Measurements from ENCODE around the gene SLC2A4.
A peak's percentile ranks its signal among the peaks of the same experiment; 100 is the strongest.

SLC2A4 gene

GRCh38 chr17:7280519-7281073 lies 922 bp upstream of the SLC2A4 start:
- peak; percentile 84 for DNase-seq

GRCh38 chr17:7281953-7282751 lies 634 bp downstream of the SLC2A4 start:
- no peak for DNase-seq

DNA sequence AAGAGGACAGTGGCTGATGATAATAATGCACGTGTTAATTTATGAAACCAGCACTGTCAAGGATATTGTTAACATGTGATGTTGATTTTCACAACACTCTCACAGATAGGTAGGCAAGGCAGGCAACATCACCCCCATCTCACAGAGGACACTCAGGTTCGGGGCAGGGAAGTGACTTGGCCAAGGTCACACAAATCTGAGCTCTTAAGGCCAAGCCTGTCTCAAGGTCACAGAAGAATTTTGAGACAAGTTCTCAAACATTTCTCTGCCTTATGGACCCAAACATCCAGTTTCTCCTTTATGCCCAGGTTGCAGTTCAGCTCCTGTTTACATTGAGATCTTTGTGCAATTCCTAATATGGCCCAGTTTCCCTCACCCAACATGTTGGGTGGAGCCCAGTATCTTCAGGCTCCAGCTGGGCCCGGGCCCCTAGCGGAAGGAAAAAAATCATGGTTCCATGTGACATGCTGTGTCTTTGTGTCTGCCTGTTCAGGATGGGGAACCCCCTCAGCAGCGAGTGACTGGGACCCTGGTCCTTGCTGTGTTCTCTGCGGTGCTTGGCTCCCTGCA lies 1.3 kb downstream of the SLC2A4 start:
- no peak for DNase-seq

DNA sequence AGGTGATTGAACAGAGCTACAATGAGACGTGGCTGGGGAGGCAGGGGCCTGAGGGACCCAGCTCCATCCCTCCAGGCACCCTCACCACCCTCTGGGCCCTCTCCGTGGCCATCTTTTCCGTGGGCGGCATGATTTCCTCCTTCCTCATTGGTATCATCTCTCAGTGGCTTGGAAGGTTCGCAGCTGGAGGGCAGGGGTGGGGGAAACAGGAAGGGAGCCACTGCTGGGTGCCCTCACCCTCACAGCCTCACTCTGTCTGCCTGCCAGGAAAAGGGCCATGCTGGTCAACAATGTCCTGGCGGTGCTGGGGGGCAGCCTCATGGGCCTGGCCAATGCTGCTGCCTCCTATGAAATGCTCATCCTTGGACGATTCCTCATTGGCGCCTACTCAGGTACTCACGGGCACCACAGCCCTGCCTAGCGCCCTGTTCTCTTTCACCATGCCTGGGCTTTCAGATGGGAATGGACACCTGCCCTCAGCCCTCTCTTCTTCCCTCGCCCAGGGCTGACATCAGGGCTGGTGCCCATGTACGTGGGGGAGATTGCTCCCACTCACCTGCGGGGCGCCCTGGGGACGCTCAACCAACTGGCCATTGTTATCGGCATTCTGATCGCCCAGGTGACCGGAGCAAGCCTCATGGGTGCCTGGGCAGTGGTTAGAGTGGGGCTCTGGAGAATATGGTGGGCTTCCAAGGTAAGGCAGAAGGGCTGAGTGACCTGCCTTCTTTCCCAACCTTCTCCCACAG lies 2.1 kb downstream of the SLC2A4 start:
- no peak for DNase-seq

DNA sequence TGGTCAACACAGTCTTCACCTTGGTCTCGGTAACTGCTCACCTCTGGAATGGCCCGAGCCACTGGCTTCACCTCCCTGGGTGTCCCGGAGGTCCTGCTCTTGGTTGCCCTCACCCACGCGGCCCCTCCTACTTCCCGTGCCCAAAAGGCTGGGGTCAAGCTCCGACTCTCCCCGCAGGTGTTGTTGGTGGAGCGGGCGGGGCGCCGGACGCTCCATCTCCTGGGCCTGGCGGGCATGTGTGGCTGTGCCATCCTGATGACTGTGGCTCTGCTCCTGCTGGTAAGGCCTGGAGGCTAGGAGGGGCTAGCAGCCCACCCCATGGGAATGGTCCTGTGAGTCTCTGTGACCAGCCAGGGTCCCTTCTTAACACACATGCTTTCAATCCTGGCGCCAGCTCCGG lies 3.4 kb downstream of the SLC2A4 start:
- DNase-seq: no peak

GRCh38 chr17:7285679-7286078 lies 4.2 kb downstream of the SLC2A4 start:
- no peak for DNase-seq

GRCh38 chr17:7289256-7290032 lies 7.9 kb downstream of the SLC2A4 start:
- DNase-seq: no peak

DNA sequence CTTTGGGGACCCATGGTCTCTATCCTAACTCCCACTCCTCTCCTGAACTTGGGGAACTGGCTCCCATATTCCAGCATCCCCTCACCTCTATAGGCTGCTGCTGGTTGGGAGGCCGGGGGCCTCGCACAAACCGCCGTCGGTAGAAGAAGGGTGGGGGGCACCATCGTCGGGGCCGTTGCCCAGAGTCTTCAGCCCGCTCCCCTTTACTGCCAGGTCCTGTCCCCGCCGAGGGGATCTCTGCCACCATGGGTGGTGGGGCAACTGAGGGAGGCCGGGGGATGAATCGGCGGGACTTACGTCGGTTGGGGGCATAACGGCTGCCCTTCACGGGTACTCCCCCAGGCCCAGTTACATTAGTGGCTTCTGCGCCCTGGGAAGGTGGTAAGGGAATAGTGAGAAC lies 8.6 kb downstream of the SLC2A4 start:
- no peak for DNase-seq

- DNase-seq: no peak
Measured at GRCh38 chr17:7290685-7291084, 9.2 kb downstream of the SLC2A4 start.

DNA sequence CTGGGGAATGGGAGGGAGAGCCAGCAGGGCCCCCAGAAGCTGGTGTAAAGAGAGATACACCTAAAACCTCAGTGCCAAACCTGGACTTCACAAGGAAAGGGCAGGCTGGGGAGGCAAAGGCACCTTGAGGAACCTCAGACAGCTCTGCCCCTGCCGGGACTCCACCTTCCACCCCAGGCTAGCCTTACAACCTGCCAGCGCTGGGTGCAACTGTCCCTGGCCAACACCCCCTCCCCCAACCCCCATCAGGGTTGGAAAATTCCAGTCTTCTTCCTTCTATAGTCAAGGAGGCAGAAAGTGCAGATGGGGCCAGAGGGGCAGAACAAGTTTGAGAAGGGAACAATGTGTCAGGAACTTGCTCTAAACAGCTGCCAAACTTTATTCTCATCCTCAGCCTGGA lies 10.7 kb downstream of the SLC2A4 start:
- DNase-seq: no peak

DNA sequence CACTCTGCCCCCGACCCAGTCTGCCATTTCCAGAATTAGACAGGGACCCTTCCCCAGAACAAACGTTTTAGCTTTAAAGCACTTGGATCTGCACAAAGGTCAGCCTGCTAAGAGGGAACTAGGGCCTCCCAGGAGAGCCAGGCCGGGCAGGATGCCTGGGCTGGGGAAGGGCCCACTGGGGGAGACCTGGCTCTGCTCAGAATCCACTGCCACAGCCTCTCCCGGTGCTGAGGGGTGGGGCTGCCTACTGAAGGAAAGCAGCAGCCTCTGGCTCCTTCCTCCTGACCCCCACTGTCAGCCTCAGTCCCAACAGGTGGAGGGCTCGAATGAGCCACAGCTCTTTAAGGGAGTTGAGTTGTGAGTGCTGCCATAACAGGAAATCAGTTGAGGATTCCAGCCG lies 11.2 kb downstream of the SLC2A4 start:
- DNase-seq: no peak

- DNase-seq: no peak
Measured at GRCh38 chr17:7293159-7293558, 11.6 kb downstream of the SLC2A4 start.

GRCh38 chr17:7293816-7294613 lies 12.5 kb downstream of the SLC2A4 start:
- no peak for DNase-seq

GRCh38 chr17:7294614-7295153 lies 13.2 kb downstream of the SLC2A4 start, which contains the start of gene YBX2:
Gene YBX2 (minus strand): TSS chr17:7294639. CDS start chr17:7294500, 139 bp downstream.
- peak; percentile 68 for DNase-seq

- DNase-seq: no peak
Measured at GRCh38 chr17:7295230-7296180, 14.0 kb downstream of the SLC2A4 start.

DNA sequence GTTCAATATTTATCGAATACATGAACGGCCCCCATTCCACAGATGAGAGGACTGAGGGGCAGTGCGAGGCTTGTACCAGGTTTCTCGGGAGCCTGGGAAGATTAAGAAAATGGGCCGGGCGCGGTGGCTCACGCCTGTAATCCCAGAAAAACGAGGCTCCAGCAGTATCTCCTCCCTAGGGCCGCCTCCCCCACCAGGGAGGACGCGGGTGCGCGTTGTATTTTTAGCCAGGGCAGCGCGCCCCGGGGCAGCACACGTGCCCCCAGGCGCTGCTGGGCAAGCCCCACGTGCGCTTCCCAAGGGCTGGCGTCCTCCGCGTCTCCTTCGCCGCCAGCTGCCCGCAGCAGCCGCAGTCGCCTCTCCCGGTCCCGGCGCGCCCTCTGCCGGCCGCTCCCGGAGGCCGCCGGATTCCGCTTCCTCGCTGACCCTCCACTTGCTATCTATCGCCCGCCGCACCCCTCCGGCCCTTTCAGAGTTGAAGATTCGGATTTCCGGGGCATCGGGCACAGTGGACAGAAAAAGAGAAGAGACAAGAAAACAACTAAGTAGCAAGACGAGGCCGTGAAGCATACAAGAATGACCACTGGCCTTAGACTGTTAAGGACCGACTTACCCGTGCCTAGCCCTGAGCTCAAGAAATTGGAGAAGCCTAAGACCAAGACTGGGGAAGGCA lies 14.8 kb downstream of the SLC2A4 start:
- DNase-seq: peak; percentile 60

DNA sequence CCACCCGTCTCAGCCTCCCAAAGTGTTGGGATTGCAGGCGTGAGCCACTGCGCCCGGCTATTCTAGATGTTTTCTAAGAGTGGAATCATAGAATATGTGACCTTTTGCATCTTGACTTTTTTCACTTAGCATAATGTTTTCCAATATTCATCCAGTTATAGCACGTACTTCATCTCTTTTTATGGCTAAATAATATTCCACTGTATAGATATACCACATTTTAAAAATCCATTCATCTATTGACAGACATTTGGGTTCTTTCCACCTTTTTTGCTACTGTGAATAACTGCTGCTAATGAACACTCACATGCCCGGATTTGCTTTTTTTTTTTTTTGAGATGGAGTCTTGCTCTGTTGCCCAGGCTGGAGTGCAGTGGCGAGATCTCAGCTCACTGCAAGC lies 22.7 kb downstream of the SLC2A4 start:
- no peak for DNase-seq

DNA sequence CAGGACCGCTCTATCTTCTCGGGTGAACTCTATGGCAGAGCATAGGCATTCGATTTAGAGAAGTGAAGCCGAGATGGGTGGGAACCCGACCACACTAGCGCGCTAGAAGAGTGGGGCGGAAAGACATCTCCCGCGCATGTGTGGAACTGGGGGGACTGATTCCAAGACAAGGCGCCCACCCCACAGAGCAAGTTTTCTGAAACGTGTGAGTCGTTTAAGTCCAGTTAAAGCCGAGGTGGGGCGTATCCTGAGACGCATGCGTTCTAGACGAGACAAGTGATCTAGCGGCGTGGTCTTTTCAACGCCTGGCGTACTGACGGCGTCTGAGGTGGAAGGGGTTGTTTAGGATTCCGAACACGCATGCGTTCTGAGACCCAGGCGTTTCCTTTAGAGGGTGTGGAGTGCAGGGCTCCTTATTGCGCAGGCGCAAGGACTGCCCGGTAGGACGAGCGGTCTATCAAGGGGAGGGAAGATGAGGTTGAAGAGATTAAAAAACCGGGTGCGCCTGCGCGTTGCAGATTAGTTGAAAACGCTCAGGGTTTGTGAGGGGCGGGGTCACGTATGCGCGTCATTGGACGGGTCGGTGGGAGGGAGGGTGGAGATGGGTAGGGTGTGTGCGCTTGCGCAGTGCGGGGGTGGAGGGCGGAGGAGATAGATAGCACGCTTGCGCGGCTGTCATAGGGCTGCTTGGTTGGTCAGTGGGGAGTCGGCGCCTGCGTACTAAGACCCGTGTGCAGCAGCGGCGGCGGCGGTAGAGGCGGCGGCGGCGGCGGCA lies 25.6 kb downstream of the SLC2A4 start, which contains the start of gene EIF5A:
EIF5A (plus strand) TSS at position 718 of the 775 bp plus-strand sequence. CDS start 2,008 bp downstream, outside the sequence.
- DNase-seq: peak; percentile 100
